Measurements from ENCODE around the gene C1S. TPM values are rescaled to one million over a fixed set of nuclear protein-coding genes. Genes with fewer than 3 reads are reported as not detected.

C1S gene
- total and polyA plus RNA-seq, 10 donors: 102 to 451 (median 257) TPM

DNA sequence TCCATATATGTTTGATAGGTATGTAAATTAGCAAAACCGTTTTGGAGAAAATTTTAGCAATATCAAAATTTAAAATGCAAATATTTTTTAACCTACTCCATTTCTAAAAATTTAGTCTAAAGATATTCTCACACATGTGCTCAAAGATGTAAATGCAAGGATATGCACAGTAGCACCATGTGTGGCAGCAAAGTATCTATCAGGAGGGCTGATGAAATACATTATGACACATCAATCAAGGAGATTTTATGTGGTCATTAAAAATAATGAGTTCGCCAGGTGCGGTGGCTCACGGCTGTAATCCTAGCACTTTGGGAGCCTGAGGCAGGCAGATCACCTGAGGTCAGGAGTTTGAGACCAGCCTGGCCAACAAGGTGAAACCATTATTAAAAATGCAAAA is 39.7 kb downstream of the C1S start:
- no peak for DNase-seq
- peaks cover 0 to under 1% (median 0%) of the 10 kb centered on the region in 8 donors for H3K9me3 ChIP-seq
- H3K4me3 ChIP-seq: no peak overlapping the region
- H3K27ac ChIP-seq: no peak overlapping the region
- H3K36me3 ChIP-seq: peaks cover 0 to 93% (median 26%) of the 10 kb centered on the region in 6 donors
- no peaks in the 10 kb centered on the region for H3K27me3 ChIP-seq (replicated peaks in 1 of 7)
- no peak for TF ChIP-seq POLR2A (IDR thresholded peaks at IDR 0.05)
- TF ChIP-seq POLR2AphosphoS5 (IDR thresholded peaks at IDR 0.05): no peak
- TF ChIP-seq, protein P1, sequence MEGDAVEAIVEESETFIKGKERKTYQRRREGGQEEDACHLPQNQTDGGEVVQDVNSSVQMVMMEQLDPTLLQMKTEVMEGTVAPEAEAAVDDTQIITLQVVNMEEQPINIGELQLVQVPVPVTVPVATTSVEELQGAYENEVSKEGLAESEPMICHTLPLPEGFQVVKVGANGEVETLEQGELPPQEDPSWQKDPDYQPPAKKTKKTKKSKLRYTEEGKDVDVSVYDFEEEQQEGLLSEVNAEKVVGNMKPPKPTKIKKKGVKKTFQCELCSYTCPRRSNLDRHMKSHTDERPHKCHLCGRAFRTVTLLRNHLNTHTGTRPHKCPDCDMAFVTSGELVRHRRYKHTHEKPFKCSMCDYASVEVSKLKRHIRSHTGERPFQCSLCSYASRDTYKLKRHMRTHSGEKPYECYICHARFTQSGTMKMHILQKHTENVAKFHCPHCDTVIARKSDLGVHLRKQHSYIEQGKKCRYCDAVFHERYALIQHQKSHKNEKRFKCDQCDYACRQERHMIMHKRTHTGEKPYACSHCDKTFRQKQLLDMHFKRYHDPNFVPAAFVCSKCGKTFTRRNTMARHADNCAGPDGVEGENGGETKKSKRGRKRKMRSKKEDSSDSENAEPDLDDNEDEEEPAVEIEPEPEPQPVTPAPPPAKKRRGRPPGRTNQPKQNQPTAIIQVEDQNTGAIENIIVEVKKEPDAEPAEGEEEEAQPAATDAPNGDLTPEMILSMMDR (IDR thresholded peaks at IDR 0.05 in 8 of 11, conservative IDR thresholded peaks at IDR 0.05 in 3 of 11): no peak
- WGBS, 5 donors: 78 to 94% (median 86%) methylated on average over 4 of the region's 4 CpGs
- peaks cover 0 to 56% (median 7%) of the 10 kb centered on the region in 6 donors for H3K4me1 ChIP-seq
- intact Hi-C loops (cut with DNase I; ENCODE audit: low total_unique reads): no loop called here

DNA sequence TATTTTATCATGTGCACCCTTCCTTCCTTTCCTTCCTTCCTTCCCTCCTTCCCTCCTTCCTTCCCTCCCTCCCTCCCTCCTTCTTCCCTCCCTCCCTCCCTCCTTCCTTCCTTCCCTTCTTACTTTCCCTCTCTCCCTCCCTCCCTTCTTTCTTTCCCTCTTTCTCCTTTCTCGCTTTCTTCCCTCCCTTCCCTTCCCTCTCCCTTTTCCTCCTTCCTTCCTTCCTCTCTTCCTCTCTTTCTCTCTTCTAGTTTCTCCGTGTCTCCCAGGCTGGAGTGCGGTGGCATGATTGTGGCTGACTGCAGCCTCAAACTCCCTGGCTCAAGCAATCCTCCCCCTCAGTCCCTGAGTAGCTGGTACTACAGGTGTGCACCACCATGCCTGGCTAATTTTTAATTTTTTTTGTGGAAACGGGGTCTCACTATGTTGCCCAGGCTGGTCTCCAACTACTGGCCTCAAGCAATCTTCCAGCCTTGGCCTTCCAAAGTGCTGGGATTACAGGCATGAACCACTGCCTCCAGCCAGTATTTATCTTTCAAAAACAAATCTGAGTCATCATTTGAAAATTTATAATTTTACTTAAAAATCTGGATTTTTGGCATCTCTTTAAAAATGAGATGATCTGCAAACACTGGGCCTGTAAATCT is 40.7 kb downstream of the C1S start:
- peak overlapping the region in 3 of 8 donors; percentile 7 to 40 (median 38) for H3K27ac ChIP-seq
- peaks cover 0 to 56% (median 6%) of the 10 kb centered on the region in 6 donors for H3K4me1 ChIP-seq
- peaks cover 0 to 94% (median 28%) of the 10 kb centered on the region in 6 donors for H3K36me3 ChIP-seq
- 86 to 97% (median 94%) methylated on average over 4 of the region's 4 CpGs for WGBS, 5 donors
- intact Hi-C loops (cut with DNase I; ENCODE audit: low total_unique reads): no loop called here
- no peak overlapping the region for H3K4me3 ChIP-seq
- TF ChIP-seq, protein P1 (IDR thresholded peaks at IDR 0.05 in 8 of 11, conservative IDR thresholded peaks at IDR 0.05 in 3 of 11): no peak
- TF ChIP-seq POLR2A (IDR thresholded peaks at IDR 0.05) (no peak), POLR2AphosphoS5 (IDR thresholded peaks at IDR 0.05) (no peak)
- no peak for DNase-seq
- H3K27me3 ChIP-seq (replicated peaks in 1 of 7): no peaks in the 10 kb centered on the region
- peaks cover 0 to 9% (median 7%) of the 10 kb centered on the region in 8 donors for H3K9me3 ChIP-seq

DNA sequence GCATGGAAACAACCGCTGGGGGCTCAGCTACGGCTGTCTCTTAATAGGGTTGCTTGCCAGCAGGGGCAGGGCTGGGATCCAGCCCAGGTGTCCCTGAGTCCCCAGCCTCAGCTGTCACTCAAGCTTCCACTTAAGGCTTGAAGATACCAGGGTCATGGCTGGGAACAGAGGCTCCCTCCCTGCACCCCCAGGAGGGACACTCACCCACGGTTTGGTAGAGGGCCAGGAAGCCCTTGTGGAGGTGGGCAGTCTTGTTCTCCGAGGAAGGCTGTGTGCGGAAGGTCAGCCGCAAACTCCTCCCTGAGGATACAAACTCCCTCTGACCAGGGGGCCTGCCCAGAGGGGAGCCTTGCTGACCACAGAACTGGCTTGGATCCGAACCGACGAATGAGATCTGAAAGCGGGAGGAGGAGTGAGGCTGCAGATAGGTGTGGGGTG is 41.2 kb downstream of the C1S start:
- no peaks in the 10 kb centered on the region for H3K27me3 ChIP-seq (replicated peaks in 1 of 7)
- peak overlapping the region in 3 of 8 donors; percentile 7 to 40 (median 25) for H3K27ac ChIP-seq
- DNase-seq: no peak
- WGBS, 5 donors: 86 to 93% (median 89%) methylated on average over 10 of the region's 10 CpGs
- intact Hi-C loops (cut with DNase I; ENCODE audit: low total_unique reads): no loop called here
- peaks cover 0 to 60% (median 7%) of the 10 kb centered on the region in 6 donors for H3K4me1 ChIP-seq
- H3K36me3 ChIP-seq: peaks cover 0 to 88% (median 28%) of the 10 kb centered on the region in 6 donors
- peaks cover 0 to 15% (median 11%) of the 10 kb centered on the region in 8 donors for H3K9me3 ChIP-seq
- TF ChIP-seq, protein P1 (IDR thresholded peaks at IDR 0.05 in 8 of 11, conservative IDR thresholded peaks at IDR 0.05 in 3 of 11): no peak
- peak in 1 of 3 donors; percentile 20 for TF ChIP-seq POLR2AphosphoS5 (IDR thresholded peaks at IDR 0.05)
- TF ChIP-seq POLR2A (IDR thresholded peaks at IDR 0.05): no peak
- no peak overlapping the region for H3K4me3 ChIP-seq

DNA sequence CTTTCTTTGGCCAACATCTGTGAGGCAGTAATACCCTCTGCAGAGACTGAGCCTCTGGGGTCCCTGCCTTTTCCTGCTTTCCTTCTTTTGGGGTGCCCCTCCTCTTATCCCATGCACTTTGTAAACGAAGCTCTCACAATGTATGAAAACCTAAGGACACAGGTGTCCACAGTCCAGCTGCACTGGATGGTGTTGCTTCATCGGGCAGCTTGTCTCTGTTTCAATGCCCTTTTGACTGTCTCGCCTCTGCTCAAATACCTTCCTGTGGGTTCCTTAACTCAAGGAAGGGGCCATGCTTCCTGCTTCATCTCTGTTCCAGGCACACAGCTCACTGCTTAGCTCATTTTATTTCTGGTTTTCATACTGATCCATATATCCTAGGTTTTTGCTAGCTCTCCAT is 42.1 kb downstream of the C1S start:
- peak overlapping the region in 1 of 8 donors; percentile 4 for H3K27ac ChIP-seq
- intact Hi-C loops (cut with DNase I; ENCODE audit: low total_unique reads): no loop called here
- no peak for DNase-seq
- peaks cover 0 to 15% (median 11%) of the 10 kb centered on the region in 8 donors for H3K9me3 ChIP-seq
- H3K36me3 ChIP-seq: peaks cover 0 to 80% (median 28%) of the 10 kb centered on the region in 6 donors
- peaks cover 0 to 69% (median 16%) of the 10 kb centered on the region in 6 donors for H3K4me1 ChIP-seq
- 46 to 63% (median 52%) methylated on average over 3 of the region's 3 CpGs for WGBS, 5 donors
- no peaks in the 10 kb centered on the region for H3K27me3 ChIP-seq (replicated peaks in 1 of 7)
- no peak overlapping the region for H3K4me3 ChIP-seq
- no peak for TF ChIP-seq POLR2AphosphoS5 (IDR thresholded peaks at IDR 0.05)
- no peak for TF ChIP-seq POLR2A (IDR thresholded peaks at IDR 0.05)
- TF ChIP-seq, protein P1 (IDR thresholded peaks at IDR 0.05 in 8 of 11, conservative IDR thresholded peaks at IDR 0.05 in 3 of 11): no peak

Data from spleen (tissue), 11 donors.